Measurements from ENCODE around the gene CEACAM19. TPM values are rescaled to one million over a fixed set of nuclear protein-coding genes. Genes with fewer than 3 reads are reported as not detected.
A peak's percentile ranks its signal among the peaks of the same experiment; 100 is the strongest.

CEACAM19 gene
- total and polyA plus RNA-seq, 2 of the 13 experiments (the other 11 are each of a cell fraction or from before 2014, with no cell fraction given): 1.3 to 4.0 TPM

GRCh38 chr19:44644402-44645016, 26.8 kb upstream of the CEACAM19 start (continued):
- no peak for TF ChIP-seq ZNF646 (CRISPR knock-in tag; IDR thresholded peaks at IDR 0.05)
- TF ChIP-seq SIX4 (CRISPR knock-in tag; IDR thresholded peaks at IDR 0.05): no peak
- no peak for TF ChIP-seq SUZ12 (IDR thresholded peaks at IDR 0.05; ENCODE audit: low read depth, low read length)
- no peak for TF ChIP-seq ZNF547 (CRISPR knock-in tag; IDR thresholded peaks at IDR 0.05)
- TF ChIP-seq NCOA1 (CRISPR knock-in tag; IDR thresholded peaks at IDR 0.05): no peak
- no peak for TF ChIP-seq ZNF431 (CRISPR knock-in tag; IDR thresholded peaks at IDR 0.05; ENCODE audit: borderline replicate concordance, low read depth)
- TF ChIP-seq NFE2 (CRISPR knock-in tag; IDR thresholded peaks at IDR 0.05): no peak
- no peak for TF ChIP-seq ZNF597 (CRISPR knock-in tag; IDR thresholded peaks at IDR 0.05)
- no peak for TF ChIP-seq RFX3 (CRISPR knock-in tag; IDR thresholded peaks at IDR 0.05)
- TF ChIP-seq SMARCE1 (IDR thresholded peaks at IDR 0.05; ENCODE audit: borderline replicate concordance): no peak
- TF ChIP-seq CTCF (CRISPR knock-in tag; IDR thresholded peaks at IDR 0.05): peak; percentile 2; the same call in 1 of the 2 replicates
- TF ChIP-seq ZSCAN29 (CRISPR knock-in tag; conservative IDR thresholded peaks at IDR 0.05): no peak
- TF ChIP-seq ZNF264 (CRISPR knock-in tag; IDR thresholded peaks at IDR 0.05): no peak
- TF ChIP-seq ZNF747 (CRISPR knock-in tag; IDR thresholded peaks at IDR 0.05; ENCODE audit: borderline replicate concordance): no peak
- TF ChIP-seq GPN1 (CRISPR knock-in tag; IDR thresholded peaks at IDR 0.05; ENCODE audit: borderline replicate concordance): no peak
- TF ChIP-seq TERF1 (CRISPR knock-in tag; IDR thresholded peaks at IDR 0.05): no peak
- TF ChIP-seq ZNF121 (CRISPR knock-in tag; IDR thresholded peaks at IDR 0.05): no peak
- TF ChIP-seq KLF9 (CRISPR knock-in tag; IDR thresholded peaks at IDR 0.05; ENCODE audit: low read depth): no peak
